Bronchial epithelial cell (primary cell): Measurements from ENCODE around the gene CRADD. TPM values are rescaled to one million over a fixed set of nuclear protein-coding genes. Genes with fewer than 3 reads are reported as not detected.
A peak's percentile ranks its signal among the peaks of the same experiment; 100 is the strongest.

ENCODE experiments used
- DNase-seq: peaks from one replicate; pipeline ENCODE4 v3.0.0-alpha.2; 2010; ENCODE audit warnings: low read depth
- FAIRE-seq: peaks from 2 replicates; lab custom pipeline; 2011; peaks lifted over from hg19 to GRCh38; lab: Jason Lieb, UNC
- H3K27me3 ChIP-seq: 2 replicates; pipeline ENCODE4 v1.5.1; 2011; ENCODE audit warnings: low read length; ENCODE audit not compliant: control insufficient read depth, insufficient read depth
- H3K36me3 ChIP-seq: 2 replicates; pipeline ENCODE4 v1.5.1; 2011; ENCODE audit warnings: low read length; ENCODE audit not compliant: control insufficient read depth, insufficient read depth
- H3K4me3 ChIP-seq: 2 replicates; pipeline ENCODE4 v1.5.1; 2011; ENCODE audit warnings: mild to moderate bottlenecking, low read depth, low read length, control low read depth
- total RNA-seq: library from RNA; depleted of rRNA; stranded (reverse); fragments of >200 nt; gene quantifications from 2 replicates; pipeline ENCODE4 v1.2.1, GENCODE V29; 2014
- TF ChIP-seq, protein P1 (sequence below): IDR thresholded peaks from 2 replicates; pipeline ENCODE4 v1.5.1; 2011; ENCODE audit warnings: mild to moderate bottlenecking, moderate library complexity, low read length, control low read depth, inconsistent platforms; ENCODE audit not compliant: insufficient read depth, severe bottlenecking

The CRADD gene
- total RNA-seq, 1 donor from 2014 or later = 11.8 TPM

GRCh38 chr12:93743229-93743998, 66.2 kb downstream of the CRADD start:
- Histone ChIP-seq H3K36me3 (no peaks in the 10 kb centered on the region), H3K4me3 (no peak overlapping the region), H3K27me3 (no peaks in the 10 kb centered on the region)
- DNase-seq (no peak), FAIRE-seq (no peak)
- TF ChIP-seq, protein P1, sequence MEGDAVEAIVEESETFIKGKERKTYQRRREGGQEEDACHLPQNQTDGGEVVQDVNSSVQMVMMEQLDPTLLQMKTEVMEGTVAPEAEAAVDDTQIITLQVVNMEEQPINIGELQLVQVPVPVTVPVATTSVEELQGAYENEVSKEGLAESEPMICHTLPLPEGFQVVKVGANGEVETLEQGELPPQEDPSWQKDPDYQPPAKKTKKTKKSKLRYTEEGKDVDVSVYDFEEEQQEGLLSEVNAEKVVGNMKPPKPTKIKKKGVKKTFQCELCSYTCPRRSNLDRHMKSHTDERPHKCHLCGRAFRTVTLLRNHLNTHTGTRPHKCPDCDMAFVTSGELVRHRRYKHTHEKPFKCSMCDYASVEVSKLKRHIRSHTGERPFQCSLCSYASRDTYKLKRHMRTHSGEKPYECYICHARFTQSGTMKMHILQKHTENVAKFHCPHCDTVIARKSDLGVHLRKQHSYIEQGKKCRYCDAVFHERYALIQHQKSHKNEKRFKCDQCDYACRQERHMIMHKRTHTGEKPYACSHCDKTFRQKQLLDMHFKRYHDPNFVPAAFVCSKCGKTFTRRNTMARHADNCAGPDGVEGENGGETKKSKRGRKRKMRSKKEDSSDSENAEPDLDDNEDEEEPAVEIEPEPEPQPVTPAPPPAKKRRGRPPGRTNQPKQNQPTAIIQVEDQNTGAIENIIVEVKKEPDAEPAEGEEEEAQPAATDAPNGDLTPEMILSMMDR = no peak

DNA sequence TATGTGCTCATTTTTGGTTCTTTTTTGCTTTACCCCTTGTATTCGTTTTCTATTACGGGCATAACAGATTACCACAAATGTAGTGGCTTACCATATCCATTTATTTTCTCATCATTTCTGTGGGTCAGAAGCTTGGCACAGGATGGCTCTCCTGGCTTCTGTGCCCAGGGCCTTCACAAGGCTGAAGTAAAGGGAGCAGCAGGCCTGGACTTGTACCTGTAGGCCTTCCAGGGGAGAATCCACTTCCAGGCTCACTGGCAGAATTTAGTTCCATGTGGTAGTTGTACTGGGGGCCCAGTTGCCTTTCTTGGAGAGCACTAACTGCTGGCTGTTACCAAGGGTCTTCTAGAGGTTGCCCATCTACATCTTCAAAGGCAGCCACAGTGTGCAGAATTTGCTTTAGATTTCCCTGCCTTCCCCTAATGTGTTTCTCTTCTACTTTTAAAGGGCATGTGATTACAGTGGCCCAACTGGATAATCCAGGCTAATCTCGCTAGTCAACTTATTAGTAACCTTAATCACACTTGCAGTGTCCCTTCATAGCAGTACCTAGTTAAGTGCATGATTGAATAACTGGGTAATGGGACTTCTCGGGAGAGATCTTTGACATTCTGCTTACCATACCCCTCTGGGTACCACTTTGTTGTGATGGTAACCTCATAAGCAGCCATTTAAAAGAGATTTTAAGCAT, 67.0 kb downstream of the CRADD start:
- DNase-seq = peak; percentile 64
- Histone ChIP-seq H3K27me3 (no peaks in the 10 kb centered on the region), H3K36me3 (no peaks in the 10 kb centered on the region), H3K4me3 (no peak overlapping the region)
- TF ChIP-seq, protein P1 = no peak
- no peak for FAIRE-seq

- DNase-seq (no peak), FAIRE-seq (no peak)
- no peaks in the 10 kb centered on the region for H3K27me3 ChIP-seq
- H3K4me3 ChIP-seq = no peak overlapping the region
- H3K36me3 ChIP-seq = no peaks in the 10 kb centered on the region
- TF ChIP-seq, protein P1 = no peak
Observed at GRCh38 chr12:93745286-93745685, 68.1 kb downstream of the CRADD start.

DNA sequence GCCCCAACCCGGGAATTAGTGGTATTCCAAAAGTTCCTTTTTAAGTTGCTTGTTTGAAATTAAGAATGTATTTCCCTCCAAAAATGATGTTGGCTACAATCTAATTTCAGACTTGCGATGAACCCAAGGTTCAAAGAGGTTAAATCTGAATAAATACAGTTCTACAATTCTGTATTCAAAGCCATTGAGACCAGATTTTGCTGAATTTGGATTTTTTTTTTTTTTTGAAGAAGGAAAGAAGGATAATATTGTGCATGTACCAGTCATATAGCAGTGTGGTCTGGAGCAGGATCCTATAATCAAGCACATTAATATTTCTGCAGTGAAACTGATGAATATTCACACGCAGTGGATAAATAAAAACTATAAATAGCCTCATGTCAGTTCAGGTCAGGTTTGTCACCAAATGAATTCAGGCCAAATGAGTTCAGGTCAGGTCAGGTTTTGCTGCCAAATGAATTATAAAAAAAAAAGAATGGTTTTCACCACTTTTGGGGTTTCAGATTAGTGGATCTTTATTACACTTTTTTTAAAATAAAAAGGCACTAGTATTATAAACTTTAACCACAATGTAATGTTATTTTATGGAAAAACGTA, 69.5 kb downstream of the CRADD start:
- TF ChIP-seq, protein P1 = no peak
- Histone ChIP-seq H3K27me3 (no peaks in the 10 kb centered on the region), H3K36me3 (no peaks in the 10 kb centered on the region), H3K4me3 (no peak overlapping the region)
- DNase-seq (no peak), FAIRE-seq (no peak)

DNA sequence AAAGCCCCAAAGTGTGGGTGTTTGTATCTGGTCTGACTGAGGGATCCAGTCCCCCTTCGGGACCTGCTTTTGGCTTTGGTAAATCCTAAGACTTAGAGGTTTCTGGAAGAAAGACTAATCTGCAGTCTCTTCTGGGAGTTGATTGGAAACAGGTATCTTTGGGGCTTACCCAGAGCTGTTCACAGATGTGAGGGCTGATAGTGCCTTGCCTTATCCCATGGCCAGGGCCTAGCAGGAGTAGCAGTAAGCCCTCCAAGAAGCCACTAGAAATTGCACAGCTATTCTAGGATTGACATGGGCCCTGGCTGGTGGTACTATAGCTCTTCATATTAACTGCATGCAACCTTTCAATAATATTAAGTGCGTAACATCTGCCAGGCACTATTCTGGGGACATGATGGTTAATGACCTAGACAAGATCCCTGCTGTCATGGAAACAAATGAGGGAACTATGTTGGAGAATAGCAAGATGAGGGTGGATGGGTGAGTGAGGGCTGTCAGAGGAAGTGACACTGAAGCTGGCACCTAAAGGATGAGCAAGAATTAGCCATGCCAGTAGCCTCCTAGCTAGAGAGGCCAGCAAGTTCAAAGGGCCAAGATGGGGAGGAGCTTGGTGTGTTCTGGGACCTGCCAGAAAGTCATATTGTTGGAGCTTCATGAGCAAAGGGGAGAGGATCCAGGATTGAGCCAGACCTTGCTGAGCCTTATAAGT, 71.7 kb downstream of the CRADD start:
- DNase-seq (no peak), FAIRE-seq (no peak)
- Histone ChIP-seq H3K4me3 (no peak overlapping the region), H3K36me3 (no peaks in the 10 kb centered on the region), H3K27me3 (no peaks in the 10 kb centered on the region)
- TF ChIP-seq, protein P1 = no peak
